Stimulated activated CD8-positive, alpha-beta memory T cell treated with anti-CD3 and anti-CD28 coated beads, Interleukin-12 subunit alpha, Interleukin-12 subunit beta, amount 100 ng/mL, for 1 hour (primary cell): Measurements from ENCODE around the gene LMF1.

Experiments
- DNase-seq: peaks from one replicate; pipeline ENCODE4 v3.0.0-alpha.2; 2020; ENCODE audit warnings: low read depth

Gene LMF1

GRCh38 chr16:804193-805048 lies 166.4 kb downstream of the LMF1 start:
- DNase-seq = no peak

- DNase-seq = no peak
These were observed 167.1 kb downstream of the LMF1 start for GRCh38 chr16:803754-804080.
